ENCODE measurements around the gene ODF4. TPM values are rescaled to one million over a fixed set of nuclear protein-coding genes. Genes with fewer than 3 reads are reported as not detected.

ODF4 gene, protein sequence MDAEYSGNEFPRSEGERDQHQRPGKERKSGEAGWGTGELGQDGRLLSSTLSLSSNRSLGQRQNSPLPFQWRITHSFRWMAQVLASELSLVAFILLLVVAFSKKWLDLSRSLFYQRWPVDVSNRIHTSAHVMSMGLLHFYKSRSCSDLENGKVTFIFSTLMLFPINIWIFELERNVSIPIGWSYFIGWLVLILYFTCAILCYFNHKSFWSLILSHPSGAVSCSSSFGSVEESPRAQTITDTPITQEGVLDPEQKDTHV
- total RNA-seq = not detected

DNA sequence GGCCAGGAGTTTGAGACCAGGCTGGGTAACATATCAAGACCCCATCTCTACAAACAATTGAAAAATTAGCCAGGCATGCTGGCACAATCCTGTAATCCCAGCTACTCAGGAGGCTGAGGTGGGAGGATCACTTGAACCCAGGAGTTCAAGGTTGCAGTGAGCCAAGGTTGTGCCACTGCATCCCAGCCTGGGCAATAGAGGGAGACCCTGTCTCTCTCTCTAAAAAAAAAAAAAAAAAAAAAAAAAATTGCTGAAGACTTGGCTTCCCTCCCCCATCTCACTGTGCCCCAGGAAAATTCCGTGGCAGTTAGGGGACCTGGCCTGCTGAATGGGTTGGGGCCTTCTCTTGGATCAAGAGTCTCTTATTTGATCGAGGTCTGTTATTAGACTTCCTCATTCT lies at the start of gene ODF4:
ODF4 (plus strand) TSS at position 301 of the 400 bp plus-strand sequence. CDS start 212 bp downstream, outside the sequence.
- Histone ChIP-seq H3K4me3 (no peak within 1 kb of the TSS), H3K27me3 (no peaks in the 10 kb centered on the region), H3K27ac (no peak within 1 kb of the TSS), H3K36me3 (no peaks in the 10 kb centered on the region), H3K4me1 (no peaks in the 10 kb centered on the region), H3K9me3 (no peaks in the 10 kb centered on the region)
- TF ChIP-seq, protein P1, sequence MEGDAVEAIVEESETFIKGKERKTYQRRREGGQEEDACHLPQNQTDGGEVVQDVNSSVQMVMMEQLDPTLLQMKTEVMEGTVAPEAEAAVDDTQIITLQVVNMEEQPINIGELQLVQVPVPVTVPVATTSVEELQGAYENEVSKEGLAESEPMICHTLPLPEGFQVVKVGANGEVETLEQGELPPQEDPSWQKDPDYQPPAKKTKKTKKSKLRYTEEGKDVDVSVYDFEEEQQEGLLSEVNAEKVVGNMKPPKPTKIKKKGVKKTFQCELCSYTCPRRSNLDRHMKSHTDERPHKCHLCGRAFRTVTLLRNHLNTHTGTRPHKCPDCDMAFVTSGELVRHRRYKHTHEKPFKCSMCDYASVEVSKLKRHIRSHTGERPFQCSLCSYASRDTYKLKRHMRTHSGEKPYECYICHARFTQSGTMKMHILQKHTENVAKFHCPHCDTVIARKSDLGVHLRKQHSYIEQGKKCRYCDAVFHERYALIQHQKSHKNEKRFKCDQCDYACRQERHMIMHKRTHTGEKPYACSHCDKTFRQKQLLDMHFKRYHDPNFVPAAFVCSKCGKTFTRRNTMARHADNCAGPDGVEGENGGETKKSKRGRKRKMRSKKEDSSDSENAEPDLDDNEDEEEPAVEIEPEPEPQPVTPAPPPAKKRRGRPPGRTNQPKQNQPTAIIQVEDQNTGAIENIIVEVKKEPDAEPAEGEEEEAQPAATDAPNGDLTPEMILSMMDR (IDR thresholded peaks at IDR 0.05) = no peak
- no peak for TF ChIP-seq POLR2A (IDR thresholded peaks at IDR 0.05)
- intact Hi-C loops (cut with DNase I; ENCODE audit: low total_unique reads) = no loop called here
- DNase-seq = no peak

DNA sequence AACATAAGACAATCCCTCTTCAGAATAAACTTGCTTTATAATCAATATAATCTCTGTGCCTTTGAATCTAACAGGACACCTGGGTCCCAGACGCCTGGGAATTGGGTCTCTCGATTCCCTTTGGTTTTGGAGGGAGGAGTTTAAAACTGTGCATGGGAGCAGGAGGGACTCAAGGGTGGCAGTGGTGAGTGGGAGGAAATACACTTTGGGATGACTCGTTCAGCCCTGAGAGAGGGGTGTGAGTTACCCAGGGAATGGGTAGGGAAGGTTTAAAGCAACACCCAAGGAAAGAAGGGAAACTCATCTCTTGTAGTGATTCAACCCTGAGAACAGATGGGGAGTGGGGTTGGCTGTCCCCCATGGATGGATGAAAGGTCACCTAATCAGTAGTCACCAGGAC lies 49.6 kb upstream of the ODF4 start:
- Histone ChIP-seq H3K4me1 (peaks cover 0 to 6% of the 10 kb centered on the region in 2 donors), H3K27me3 (no peaks in the 10 kb centered on the region), H3K27ac (no peak overlapping the region), H3K36me3 (no peaks in the 10 kb centered on the region), H3K4me3 (no peak overlapping the region), H3K9me3 (no peaks in the 10 kb centered on the region)
- TF ChIP-seq POLR2A (IDR thresholded peaks at IDR 0.05) = no peak
- TF ChIP-seq, protein P1 (IDR thresholded peaks at IDR 0.05) = no peak
- intact Hi-C loops (cut with DNase I; ENCODE audit: low total_unique reads) = no loop called here
- no peak for DNase-seq

DNA sequence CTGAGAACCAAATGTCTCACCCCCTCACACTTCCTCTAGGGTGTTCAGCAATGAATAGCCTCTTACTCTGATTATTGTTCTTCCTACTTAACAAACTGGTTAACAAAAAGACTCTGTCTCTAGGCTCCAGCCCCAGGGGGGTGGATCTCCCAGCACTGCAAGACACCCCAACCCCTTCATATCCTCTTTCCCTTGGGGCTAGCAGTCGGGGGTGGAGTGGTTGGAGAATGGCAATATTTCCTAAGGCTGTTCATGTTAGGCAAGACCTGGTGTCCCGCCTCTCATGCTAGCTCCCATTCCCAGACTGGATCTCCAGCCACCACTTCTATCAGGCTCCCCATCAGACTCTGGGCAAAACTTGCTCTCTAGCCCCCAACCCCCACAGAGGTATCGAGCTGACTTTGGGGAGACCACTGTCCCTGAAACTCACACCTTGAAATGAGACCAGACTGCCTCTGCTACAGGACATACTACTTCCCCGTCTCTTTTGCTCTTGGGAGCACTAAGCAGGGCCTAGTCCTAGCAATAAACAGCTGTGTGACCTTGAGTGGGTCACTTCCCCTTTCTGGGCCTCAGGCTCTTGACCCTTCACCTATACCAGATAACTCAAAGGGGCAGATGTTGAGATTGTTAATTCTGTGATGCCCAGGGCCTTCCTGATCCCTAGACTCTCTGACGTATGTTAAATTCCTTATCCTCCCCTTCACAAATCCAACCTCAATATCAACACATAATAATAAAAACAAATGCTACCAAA lies 46.8 kb upstream of the ODF4 start:
- DNase-seq = no peak
- Histone ChIP-seq H3K4me3 (no peak overlapping the region), H3K4me1 (peaks cover 0 to 6% of the 10 kb centered on the region in 2 donors), H3K36me3 (no peaks in the 10 kb centered on the region), H3K27ac (no peak overlapping the region), H3K9me3 (no peaks in the 10 kb centered on the region), H3K27me3 (no peaks in the 10 kb centered on the region)
- intact Hi-C loops (cut with DNase I; ENCODE audit: low total_unique reads) = no loop called here
- no peak for TF ChIP-seq POLR2A (IDR thresholded peaks at IDR 0.05)
- TF ChIP-seq, protein P1 (IDR thresholded peaks at IDR 0.05) = no peak

DNA sequence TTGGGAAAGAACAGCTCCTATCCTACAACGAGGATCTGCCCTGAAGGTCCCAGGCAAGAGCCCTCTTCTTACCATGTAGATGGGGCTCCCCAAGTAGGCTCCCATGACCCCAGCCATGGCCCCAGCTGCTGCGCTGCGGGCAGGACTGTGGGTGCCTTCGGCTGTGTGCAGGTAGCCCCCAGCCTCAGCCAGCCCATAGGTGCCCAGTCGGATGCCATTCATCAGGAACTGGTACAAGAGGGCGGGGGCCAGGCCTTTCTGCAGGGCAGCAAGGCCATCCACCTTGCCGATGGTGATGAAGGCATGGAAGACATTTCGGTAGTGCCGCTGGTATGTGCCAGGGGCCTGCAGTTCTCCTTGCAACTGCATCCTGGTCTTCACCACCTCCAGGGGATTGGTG lies 45.3 kb upstream of the ODF4 start:
- Histone ChIP-seq H3K4me1 (peaks cover 0 to 4% of the 10 kb centered on the region in 2 donors), H3K27me3 (no peaks in the 10 kb centered on the region), H3K36me3 (no peaks in the 10 kb centered on the region), H3K9me3 (no peaks in the 10 kb centered on the region), H3K27ac (no peak overlapping the region), H3K4me3 (no peak overlapping the region)
- intact Hi-C loops (cut with DNase I; ENCODE audit: low total_unique reads) = no loop called here
- TF ChIP-seq, protein P1 (IDR thresholded peaks at IDR 0.05) = no peak
- TF ChIP-seq POLR2A (IDR thresholded peaks at IDR 0.05) = no peak
- DNase-seq = no peak

DNA sequence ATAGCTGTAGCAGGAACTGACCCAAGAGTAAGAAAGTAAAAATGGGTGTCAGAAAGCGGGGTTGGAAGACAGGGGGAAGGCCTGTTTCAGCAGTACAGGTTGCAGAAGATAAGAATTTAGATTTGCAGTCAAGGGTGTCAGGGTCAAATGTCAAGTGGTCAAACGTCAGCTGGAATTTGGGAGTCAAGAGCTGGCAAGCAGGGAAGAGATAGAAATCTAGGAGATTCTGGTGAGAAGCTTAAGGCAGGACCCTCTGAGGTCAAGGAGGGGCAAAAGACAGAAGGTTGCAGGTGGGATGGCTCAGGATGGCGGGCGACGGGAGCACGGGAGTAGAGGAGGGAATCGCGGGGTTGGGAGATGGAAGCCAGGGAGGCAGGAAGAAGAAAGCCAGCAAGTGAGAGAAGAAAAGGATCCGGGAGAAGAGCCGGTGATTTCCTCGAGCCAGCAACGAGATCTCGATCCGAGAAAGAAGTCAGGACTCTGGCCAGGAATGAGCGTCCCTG lies 44.8 kb upstream of the ODF4 start:
- H3K4me1 ChIP-seq = no peaks in the 10 kb centered on the region
- H3K27ac ChIP-seq = peak overlapping the region; percentile 81 to 83
- intact Hi-C loops (cut with DNase I; ENCODE audit: low total_unique reads) = no loop called here
- no peaks in the 10 kb centered on the region for H3K9me3 ChIP-seq
- no peak for DNase-seq
- TF ChIP-seq, protein P1 (IDR thresholded peaks at IDR 0.05) = no peak
- no peak for TF ChIP-seq POLR2A (IDR thresholded peaks at IDR 0.05)
- H3K4me3 ChIP-seq = peak overlapping the region; percentile 62 to 75
- no peaks in the 10 kb centered on the region for H3K36me3 ChIP-seq
- no peaks in the 10 kb centered on the region for H3K27me3 ChIP-seq

Measured in uterus (tissue), 4 donors.